ENCODE results near the gene KCNC1.

The KCNC1 gene

GRCh38 chr11:17716807-17717206 is 17.8 kb upstream of the KCNC1 start:
- no peak for DNase-seq

GRCh38 chr11:17718015-17718414 is 16.6 kb upstream of the KCNC1 start:
- DNase-seq = no peak

GRCh38 chr11:17718510-17718962 is 16.0 kb upstream of the KCNC1 start:
- DNase-seq = no peak

- DNase-seq = no peak
Measured at GRCh38 chr11:17719028-17719937, 15.3 kb upstream of the KCNC1 start, which contains the start of gene MYOD1. Gene MYOD1 (plus strand): TSS chr11:17719571. CDS start chr11:17719783, 212 bp downstream.

- DNase-seq = no peak
Measured at GRCh38 chr11:17719938-17720795, 14.4 kb upstream of the KCNC1 start.

GRCh38 chr11:17720796-17721171 is 13.8 kb upstream of the KCNC1 start:
- DNase-seq = no peak

GRCh38 chr11:17721242-17721999 is 13.2 kb upstream of the KCNC1 start:
- DNase-seq = no peak

- DNase-seq = no peak
Measured at GRCh38 chr11:17722000-17722643, 12.5 kb upstream of the KCNC1 start.

GRCh38 chr11:17724020-17724908 is 10.3 kb upstream of the KCNC1 start:
- DNase-seq = no peak

- DNase-seq = no peak
Measured at GRCh38 chr11:17725174-17725573, 9.4 kb upstream of the KCNC1 start.

GRCh38 chr11:17730137-17730536 is 4.4 kb upstream of the KCNC1 start:
- DNase-seq = no peak

GRCh38 chr11:17730608-17731462 is 3.7 kb upstream of the KCNC1 start:
- peak; percentile 15 for DNase-seq

- DNase-seq = no peak
Measured at GRCh38 chr11:17733261-17733660, 1.3 kb upstream of the KCNC1 start.

- DNase-seq = no peak
Measured at GRCh38 chr11:17734986-17735817, 621 bp downstream of the KCNC1 start.

- no peak for DNase-seq
Measured at GRCh38 chr11:17735818-17736578, 1.4 kb downstream of the KCNC1 start.

- no peak for DNase-seq
Measured at GRCh38 chr11:17736579-17736893, 2.0 kb downstream of the KCNC1 start.

GRCh38 chr11:17736930-17737817 is 2.6 kb downstream of the KCNC1 start:
- DNase-seq = no peak

Measured in effector CD4-positive, alpha-beta T cell (primary cell).